HCT116 (cell line): ENCODE measurements around the gene CASKIN2. TPM values are rescaled to one million over a fixed set of nuclear protein-coding genes. Genes with fewer than 3 reads are reported as not detected.

Experiments used
- ATAC-seq: fragments of 200-7000 bp; cut with Tn5 transposase; 2 replicates; pipeline ENCODE4 v1.9.1; 2020; ENCODE audit warnings: mild to moderate bottlenecking, moderate library complexity
- BruUV-seq: library from RNA; stranded (reverse); fragments of 400-500 nt; replicated peaks from 2 replicates; lab custom pipeline; 2021; lab: Mats Ljungman, UMichigan
- CTCF ChIA-PET: fragments of 300-600 bp; sonication (Branson Sonifier 250); formaldehyde crosslinking; loops from one replicate; lab custom pipeline; 2021; ENCODE audit warnings: antibody characterized with exemption; lab: Charles Lee
- POLR2A ChIA-PET: fragments of 300-600, 350-600 bp; sonication (Branson Sonifier 250); formaldehyde crosslinking; loops from one replicate; lab custom pipeline; 2021; ENCODE audit warnings: antibody characterized with exemption; lab: Charles Lee
- RAD21 ChIA-PET, 2 experiments: fragments of 300-600 bp; sonication (Branson Sonifier 250); formaldehyde crosslinking; loops; one replicate each; lab custom pipeline; 2023; ENCODE audit warnings: low total read pairs in 2 of 2; ENCODE audit not compliant: uncharacterized antibody in 2 of 2, unreplicated experiment in 2 of 2, low non-redundant PET in 1 of 2; lab: Charles Lee
- DNase-seq: peaks from one replicate; pipeline ENCODE4 v3.0.0-alpha.2; 2010; ENCODE audit warnings: low read depth, low spot score
- H2AFZ ChIP-seq: fragments of 200-600 bp; shearing (Covaris generic), sonication (generic); 2 replicates; pipeline ENCODE4 v1.6.1; 2017; ENCODE audit warnings: low read depth, mixed run types, mixed read lengths, antibody characterized with exemption, low read length; ENCODE audit not compliant: poor library complexity, severe bottlenecking
- H3K27ac ChIP-seq: 2 replicates; pipeline ENCODE4 v1.5.1; 2012; ENCODE audit warnings: low read depth, low read length
- H3K27me3 ChIP-seq: fragments of 200-600 bp; sonication (generic); 2 replicates; pipeline ENCODE4 v1.6.1; 2016; ENCODE audit warnings: mixed run types, low read length, mixed read lengths; ENCODE audit not compliant: insufficient read depth
- H3K36me3 ChIP-seq, 2 experiments: fragments of 200-500 bp in 1 of 2; fragments of 200-600 bp in 1 of 2; sonication (Bioruptor generic) in 1 of 2; sonication (generic) in 1 of 2; 2 replicates each; pipeline versions ENCODE4 v1.5.1 to v1.6.1; 2014 to 2016; ENCODE audit warnings: low read length in 2 of 2, inconsistent platforms in 1 of 2, mixed read lengths in 1 of 2, mixed run types in 1 of 2; ENCODE audit not compliant: insufficient read depth in 2 of 2, control insufficient read depth in 1 of 2
- H3K4me1 ChIP-seq, 2 experiments: fragments of 200-600 bp in 1 of 2; sonication (generic) in 1 of 2; 2 replicates each; pipeline versions ENCODE4 v1.5.1 to v1.6.1; 2012 to 2017; ENCODE audit warnings: low read length in 2 of 2, inconsistent platforms in 1 of 2, mild to moderate bottlenecking in 1 of 2, mixed read lengths in 1 of 2, mixed run types in 1 of 2, moderate library complexity in 1 of 2; ENCODE audit not compliant: insufficient read depth in 2 of 2, control insufficient read depth in 1 of 2
- H3K4me2 ChIP-seq: fragments of 200-600 bp; sonication (generic); 2 replicates; pipeline ENCODE4 v1.6.1; 2017; ENCODE audit warnings: mixed run types, low read length, mixed read lengths
- H3K4me3 ChIP-seq, 2 experiments: fragments of 200-600 bp in 1 of 2; sonication (generic) in 1 of 2; replicated peaks in 1 of 2; 2 replicates each; pipeline ENCODE4 v1.5.1; 2011 to 2016; ENCODE audit warnings: low read length in 2 of 2, control low read depth in 1 of 2, low read depth in 1 of 2, mild to moderate bottlenecking in 1 of 2, mixed read lengths in 1 of 2, mixed run types in 1 of 2
- H3K79me2 ChIP-seq: fragments of 200-600 bp; sonication (generic); 2 replicates; pipeline ENCODE4 v1.6.1; 2017; ENCODE audit warnings: mild to moderate bottlenecking, mixed run types, low read length, moderate library complexity, mixed read lengths; ENCODE audit not compliant: insufficient read depth
- H3K9ac ChIP-seq: fragments of 200-600 bp; sonication (generic); 2 replicates; pipeline ENCODE4 v1.6.1; 2016; ENCODE audit warnings: low read length, mixed read lengths
- H3K9me2 ChIP-seq: fragments of 200-600 bp; sonication (generic), shearing (Covaris generic); 2 replicates; pipeline ENCODE4 v1.6.1; 2017; ENCODE audit warnings: mixed run types, mild to moderate bottlenecking, moderate library complexity; ENCODE audit not compliant: insufficient read depth
- H3K9me3 ChIP-seq, 2 experiments: fragments of 200-500 bp in 1 of 2; fragments of 200-600 bp in 1 of 2; sonication (Bioruptor generic) in 1 of 2; sonication (generic) in 1 of 2; 2 replicates each; pipeline ENCODE4 v1.6.1; 2014 to 2017; ENCODE audit warnings: low read length in 2 of 2, mixed read lengths in 2 of 2, inconsistent platforms in 1 of 2, low read depth in 1 of 2, mild to moderate bottlenecking in 1 of 2, mixed run types in 1 of 2, moderate library complexity in 1 of 2; ENCODE audit not compliant: control insufficient read depth in 1 of 2, insufficient read depth in 1 of 2
- H4K20me1 ChIP-seq: fragments of 200-600 bp; sonication (generic), shearing (Covaris generic); 2 replicates; pipeline ENCODE4 v1.6.1; 2017; ENCODE audit warnings: mixed run types, mild to moderate bottlenecking, moderate library complexity; ENCODE audit not compliant: insufficient read depth
- CBX3 ChIP-seq: IDR thresholded peaks from 2 replicates; pipeline ENCODE4 v1.6.1; 2012; ENCODE audit warnings: low read depth
- EGR1 ChIP-seq: IDR thresholded peaks from 2 replicates; pipeline ENCODE4 v1.6.1; 2012; ENCODE audit warnings: low read depth
- ELF1 ChIP-seq: IDR thresholded peaks from 2 replicates; pipeline ENCODE4 v1.6.1; 2012; ENCODE audit warnings: low read depth, borderline replicate concordance
- EZH2 ChIP-seq: fragments of 200-600 bp; sonication (generic); IDR thresholded peaks from 2 replicates; pipeline ENCODE4 v1.6.1; 2017; ENCODE audit warnings: antibody characterized with exemption, mixed run types
- EZH2phosphoT487 ChIP-seq: fragments of 200-600 bp; IDR thresholded peaks from 2 replicates; pipeline ENCODE4 v1.6.1; 2018; ENCODE audit warnings: antibody characterized with exemption, borderline replicate concordance
- JUND ChIP-seq: IDR thresholded peaks from 2 replicates; pipeline ENCODE4 v1.6.1; 2012
- MAX ChIP-seq: IDR thresholded peaks from 2 replicates; pipeline ENCODE4 v1.6.1; 2012
- POLR2A ChIP-seq: IDR thresholded peaks from 2 replicates; pipeline ENCODE4 v1.7.0; 2011; ENCODE audit warnings: borderline replicate concordance; ENCODE audit not compliant: insufficient read depth, insufficient read length; ENCODE audit errors: extremely low read depth
- RAD21 ChIP-seq: IDR thresholded peaks from 2 replicates; pipeline ENCODE4 v1.6.1; 2012; ENCODE audit warnings: low read depth, mild to moderate bottlenecking
- TCF7L2 ChIP-seq: IDR thresholded peaks from 2 replicates; pipeline ENCODE4 v1.7.0; 2011; ENCODE audit warnings: borderline replicate concordance, inconsistent platforms; ENCODE audit not compliant: insufficient read depth, insufficient read length; ENCODE audit errors: extremely low read depth
- YY1 ChIP-seq: IDR thresholded peaks from 2 replicates; pipeline ENCODE4 v1.6.1; 2011; ENCODE audit warnings: low read length, low read depth, moderate library complexity, mild to moderate bottlenecking; ENCODE audit not compliant: insufficient replicate concordance; ENCODE audit errors: extremely low read depth
- ZFX ChIP-seq: fragments of 450-650 bp; IDR thresholded peaks from 2 replicates; pipeline ENCODE4 v1.6.1; 2017
- ZNF274 ChIP-seq: fragments of 200-500 bp; sonication (Bioruptor generic); IDR thresholded peaks from 2 replicates; pipeline ENCODE4 v1.6.1; 2014; ENCODE audit warnings: mild to moderate bottlenecking, low read depth, low read length, inconsistent platforms
- intact Hi-C: fragments of 100-400 bp; cut with micrococcal nuclease; formaldehyde crosslinking; loops from 2 replicates; pipeline ENCODE4 v1.10.0; 2022
- total RNA-seq: library from RNA; stranded (reverse); gene quantifications from one replicate; pipeline ENCODE4 v1.2.1, GENCODE V29; 2021; ENCODE audit not compliant: unreplicated experiment
- TF ChIP-seq, protein P1 (sequence below): IDR thresholded peaks from 2 replicates; pipeline ENCODE4 v1.6.1; 2011; ENCODE audit warnings: mild to moderate bottlenecking, low read length, moderate library complexity; ENCODE audit not compliant: insufficient replicate concordance; ENCODE audit errors: extremely low read depth

The CASKIN2 gene
- total RNA-seq, 1 experiment from 2014 or later = 38.4 TPM

- no peak for TF ChIP-seq TCF7L2
- no peak for TF ChIP-seq EZH2phosphoT487
- TF ChIP-seq CBX3 = no peak
- no peak for TF ChIP-seq POLR2A
- TF ChIP-seq YY1 = no peak
- TF ChIP-seq ZNF274 = no peak
- TF ChIP-seq, all 23 proteins: peak for 0
Observed at GRCh38 chr17:75565066-75565465, 49.7 kb upstream of the CASKIN2 start (continued).

DNA sequence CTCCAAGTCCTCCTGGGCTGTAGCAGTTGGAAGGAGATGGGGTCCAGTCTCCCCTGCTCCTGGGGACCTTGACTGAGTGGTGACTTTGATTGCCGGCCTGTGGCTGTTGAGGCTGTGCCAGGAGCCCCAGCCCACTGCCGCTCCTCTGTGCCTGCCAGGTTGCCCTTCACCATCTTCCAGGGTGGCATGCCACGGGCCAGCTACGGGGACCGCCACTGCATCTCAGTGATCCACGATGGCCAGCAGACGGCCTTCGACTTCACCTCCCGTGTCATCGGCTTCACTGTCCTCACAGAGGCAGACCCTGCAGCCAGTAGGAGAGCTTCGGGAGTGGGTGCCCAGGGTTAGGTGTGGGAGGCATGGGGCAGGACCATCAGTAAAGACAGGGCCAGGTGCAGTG is 48.9 kb upstream of the CASKIN2 start:
- Histone ChIP-seq H4K20me1 (no peaks in the 10 kb centered on the region), H3K79me2 (no peaks in the 10 kb centered on the region), H3K4me1 (peaks cover 8 to 9% of the 10 kb centered on the region in 2 experiments; a peak in 3 of 4 replicates), H2AFZ (no peak overlapping the region), H3K27ac (no peak overlapping the region), H3K27me3 (no peaks in the 10 kb centered on the region), H3K9me2 (no peaks in the 10 kb centered on the region), H3K4me3 (no peak overlapping the region), H3K9ac (no peak overlapping the region), H3K4me2 (no peak overlapping the region)
- ATAC-seq = no peak
- ChIA-PET RAD21 (no interaction called here), POLR2A (no interaction called here), CTCF (no interaction called here)
- no TSS peak for BruUV-seq
- DNase-seq = no peak
- intact Hi-C loops = no loop called here
- TF ChIP-seq EGR1 = no peak
- no peak for TF ChIP-seq EZH2
- no peak for TF ChIP-seq POLR2A
- TF ChIP-seq MAX = no peak
- TF ChIP-seq JUND = no peak
- TF ChIP-seq CBX3 = no peak
- no peak for TF ChIP-seq EZH2phosphoT487
- TF ChIP-seq ELF1 = no peak
- TF ChIP-seq, protein P1, sequence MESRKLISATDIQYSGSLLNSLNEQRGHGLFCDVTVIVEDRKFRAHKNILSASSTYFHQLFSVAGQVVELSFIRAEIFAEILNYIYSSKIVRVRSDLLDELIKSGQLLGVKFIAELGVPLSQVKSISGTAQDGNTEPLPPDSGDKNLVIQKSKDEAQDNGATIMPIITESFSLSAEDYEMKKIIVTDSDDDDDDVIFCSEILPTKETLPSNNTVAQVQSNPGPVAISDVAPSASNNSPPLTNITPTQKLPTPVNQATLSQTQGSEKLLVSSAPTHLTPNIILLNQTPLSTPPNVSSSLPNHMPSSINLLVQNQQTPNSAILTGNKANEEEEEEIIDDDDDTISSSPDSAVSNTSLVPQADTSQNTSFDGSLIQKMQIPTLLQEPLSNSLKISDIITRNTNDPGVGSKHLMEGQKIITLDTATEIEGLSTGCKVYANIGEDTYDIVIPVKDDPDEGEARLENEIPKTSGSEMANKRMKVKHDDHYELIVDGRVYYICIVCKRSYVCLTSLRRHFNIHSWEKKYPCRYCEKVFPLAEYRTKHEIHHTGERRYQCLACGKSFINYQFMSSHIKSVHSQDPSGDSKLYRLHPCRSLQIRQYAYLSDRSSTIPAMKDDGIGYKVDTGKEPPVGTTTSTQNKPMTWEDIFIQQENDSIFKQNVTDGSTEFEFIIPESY = no peak
- no peak for TF ChIP-seq YY1
- no peak for TF ChIP-seq ZFX
- no peak for TF ChIP-seq RAD21
- TF ChIP-seq, all 23 proteins: peak for 0
- Histone ChIP-seq H3K36me3 (peaks cover 17 to 29% of the 10 kb centered on the region in 2 experiments; a peak in 3 of 4 replicates), H3K9me3 (no peaks in the 10 kb centered on the region)
